NCI-H524 (cell line): Measurements from ENCODE around the gene TCP11.

Experiments used
- DNase-seq, 2 experiments: peaks; one replicate each; lab custom pipeline; 2025; lab: John Stamatoyannopoulos, UW

Gene TCP11

DNA sequence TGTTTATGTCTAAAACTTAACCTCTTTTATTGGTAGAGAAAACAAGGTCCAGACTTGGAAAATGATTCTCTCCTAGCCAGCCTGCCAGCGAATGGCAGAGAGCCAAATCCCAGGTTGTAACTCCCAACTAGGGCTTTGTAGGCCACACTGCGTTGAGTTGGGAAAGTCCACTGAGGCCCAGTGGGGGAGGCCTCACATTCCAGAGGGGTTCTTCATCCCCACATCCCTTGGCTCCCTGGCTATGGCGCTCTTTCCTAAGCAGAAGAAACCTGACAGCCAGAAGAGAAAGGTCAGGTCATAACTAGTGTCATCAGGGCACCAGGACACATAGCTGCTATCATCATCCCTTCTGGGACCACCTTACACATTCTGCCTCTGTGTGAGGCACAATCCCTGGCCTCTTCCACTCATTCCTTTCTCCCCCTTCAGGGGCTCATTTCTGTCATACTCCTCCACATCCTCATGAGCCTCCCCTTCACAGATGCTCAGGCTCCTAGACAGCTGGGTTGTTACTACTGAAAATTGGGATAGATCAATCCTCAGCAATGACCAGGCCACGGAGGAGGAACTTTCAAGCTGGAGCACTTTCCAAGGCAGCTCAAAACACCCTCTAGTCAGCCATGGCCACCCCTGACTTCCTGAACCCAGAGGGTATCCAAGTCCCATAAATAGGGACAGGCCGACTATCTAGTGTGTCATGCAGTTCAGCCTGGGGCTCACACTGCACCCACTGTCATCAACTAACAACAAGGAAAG, 48.6 kb downstream of the TCP11 start:
- no peak for DNase-seq

DNA sequence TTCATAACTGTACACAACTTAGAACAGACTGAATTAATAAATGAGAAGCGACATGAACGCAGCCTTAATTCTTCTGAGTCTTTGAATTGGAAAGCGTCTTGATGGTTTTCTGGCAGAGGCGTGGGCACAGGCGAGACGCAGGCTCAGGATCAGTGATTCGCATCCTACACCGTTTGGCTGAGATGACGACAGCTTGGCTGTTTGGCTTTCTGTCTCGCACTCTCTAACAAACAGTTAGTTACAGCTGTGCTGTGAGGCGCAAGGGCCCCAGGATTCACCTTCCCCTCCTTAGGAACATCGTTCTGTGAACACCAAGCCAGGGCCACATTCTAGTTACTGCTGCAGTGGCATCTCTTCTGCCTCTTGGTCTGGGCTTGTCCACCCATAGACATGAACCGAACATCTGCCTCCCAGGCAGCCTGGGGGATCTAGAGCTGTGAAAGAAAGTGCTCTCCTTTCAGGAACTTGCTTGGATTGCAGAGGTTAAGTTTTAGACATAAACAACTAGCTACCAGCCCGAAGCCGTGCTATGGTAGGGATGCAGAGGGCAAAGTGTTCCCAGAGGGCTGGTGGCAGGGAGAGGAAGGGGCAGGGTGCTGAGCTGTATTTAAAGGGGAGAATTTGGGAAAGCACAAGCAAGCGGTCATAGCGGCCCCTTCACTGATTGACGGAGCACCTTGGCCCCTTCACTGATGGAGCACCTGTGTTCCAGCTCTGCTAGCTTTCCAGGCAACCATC, 49.6 kb downstream of the TCP11 start:
- DNase-seq, result no peak

DNA sequence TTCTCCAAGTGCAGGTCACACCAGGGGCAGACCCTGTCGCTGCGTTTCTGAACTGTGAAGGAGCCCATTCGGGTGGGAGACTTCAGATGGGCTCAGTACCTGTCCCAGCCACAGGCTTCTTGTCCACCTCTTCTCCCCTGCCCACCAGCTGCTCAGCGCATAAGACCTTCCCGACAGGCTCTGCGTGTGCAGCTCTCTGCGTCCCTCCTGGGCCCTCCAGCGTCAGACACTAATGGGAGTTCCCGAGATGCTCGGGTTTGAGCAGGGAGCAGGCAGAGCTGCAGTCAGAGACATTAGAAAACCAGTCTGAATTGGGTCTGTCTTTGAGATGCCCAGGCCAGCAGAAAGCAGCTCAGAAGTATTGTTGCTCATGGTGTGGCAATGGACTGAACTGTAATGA, 50.4 kb downstream of the TCP11 start:
- no peak for DNase-seq

DNA sequence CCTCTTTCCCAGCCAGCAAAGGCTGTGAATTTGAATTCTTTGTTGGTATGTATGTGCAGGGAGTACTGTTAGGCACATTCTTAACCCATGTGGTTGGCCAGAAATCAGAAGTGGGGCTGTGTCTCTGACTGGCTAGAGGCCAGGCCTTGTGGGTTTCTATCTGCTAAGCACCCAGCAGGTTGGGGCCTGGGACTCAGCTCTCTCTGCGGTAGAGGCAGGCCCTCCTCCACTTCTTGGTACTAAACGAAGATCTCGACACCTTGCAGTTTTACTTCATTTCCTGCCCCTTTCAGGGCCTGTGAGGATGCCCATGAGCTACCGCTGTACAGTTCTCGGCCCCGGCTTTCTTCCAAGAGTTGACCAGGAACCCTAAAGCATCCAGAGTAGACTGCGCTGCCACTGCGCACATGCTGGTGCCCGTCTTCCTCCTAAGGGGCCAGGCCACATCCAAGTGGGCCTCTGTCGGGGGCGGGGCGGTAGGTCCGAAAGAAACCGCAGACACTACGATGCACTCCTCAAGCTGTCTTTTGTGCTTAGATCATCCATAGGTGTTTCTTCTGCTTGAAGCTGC, 51.1 kb downstream of the TCP11 start:
- DNase-seq, result no peak

DNA sequence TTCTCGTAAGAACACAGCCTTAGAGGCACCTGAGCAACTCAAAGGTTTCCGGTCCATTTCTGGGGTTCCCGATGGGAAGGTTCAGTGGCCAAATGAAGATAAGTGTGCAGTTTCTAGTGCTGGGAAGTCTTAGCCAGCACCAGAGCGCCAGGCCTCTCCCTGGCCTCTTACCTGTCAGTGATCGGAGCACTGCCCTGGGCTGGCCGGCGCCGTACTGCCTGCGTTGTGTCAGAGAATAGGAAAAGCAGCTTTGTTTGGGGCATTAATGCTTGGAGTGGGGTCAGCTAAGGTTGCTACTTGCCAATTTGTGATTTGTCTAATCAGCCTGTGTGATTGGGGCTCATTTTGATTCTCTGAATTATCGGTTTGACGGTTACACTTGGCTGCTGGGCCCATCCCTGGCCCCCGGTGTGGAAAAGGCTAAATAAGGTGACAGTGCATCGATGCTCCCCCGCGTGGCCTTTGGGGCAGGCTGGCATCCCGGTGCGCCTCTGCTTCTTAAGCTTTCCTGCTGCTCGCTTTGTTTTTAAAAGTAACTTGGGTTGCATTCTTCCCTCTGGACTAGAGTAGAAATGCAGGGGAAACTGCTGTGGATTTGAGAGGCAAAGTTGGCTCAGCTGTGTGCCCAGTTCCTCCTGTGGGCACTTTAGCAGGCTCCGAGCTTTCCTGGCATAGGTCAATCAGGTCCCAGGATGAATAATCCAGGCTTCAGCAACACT, 51.8 kb downstream of the TCP11 start:
- DNase-seq, result no peak

GRCh38 chr6:35088281-35089215, 52.6 kb downstream of the TCP11 start:
- DNase-seq, result no peak

DNA sequence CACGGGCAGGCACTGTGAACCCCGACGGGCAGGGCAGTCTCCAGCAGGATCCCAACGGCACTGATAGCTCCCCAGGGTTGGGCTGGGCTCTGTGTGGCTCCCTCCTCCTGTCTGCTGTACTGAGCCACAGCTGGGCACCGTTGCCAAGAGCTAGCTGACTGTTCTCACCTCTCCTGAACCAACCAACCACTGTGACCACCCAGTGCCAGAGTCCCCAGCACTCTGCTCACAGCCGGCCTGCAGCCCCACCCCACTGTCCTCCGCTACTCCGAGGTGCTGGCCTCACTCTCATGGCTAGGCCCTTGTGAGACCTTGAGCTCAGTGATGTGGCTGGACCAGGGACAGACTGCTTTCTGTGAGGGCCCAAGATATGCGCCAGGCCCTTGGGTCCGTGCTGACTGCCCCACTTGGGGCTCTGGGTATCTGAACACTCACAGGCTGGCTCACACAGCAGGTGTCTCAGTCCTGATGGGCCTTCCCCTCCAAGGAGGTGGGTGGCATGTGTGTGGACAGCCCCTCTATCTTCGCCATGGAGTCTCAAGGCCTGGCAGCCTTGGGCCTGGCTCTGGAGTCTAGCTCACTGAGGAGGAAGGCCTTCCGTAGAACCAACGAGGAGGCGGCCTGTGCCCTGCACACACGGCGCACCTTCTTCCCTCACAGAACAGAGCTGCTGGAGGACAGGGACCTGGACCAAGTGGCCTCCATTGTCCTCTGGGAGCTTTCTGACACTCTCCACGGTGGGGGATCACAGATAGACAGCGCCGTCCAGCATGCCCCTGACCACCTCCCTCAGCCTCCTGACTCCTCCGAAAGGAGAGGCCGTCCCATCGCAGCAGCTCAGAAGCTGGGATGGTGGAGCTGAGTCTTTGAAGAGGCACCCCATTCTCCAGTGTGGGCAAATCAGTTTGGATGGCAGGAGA, 53.5 kb downstream of the TCP11 start:
- no peak for DNase-seq

- no peak for DNase-seq
These were observed 54.3 kb downstream of the TCP11 start for GRCh38 chr6:35086636-35087360.

DNA sequence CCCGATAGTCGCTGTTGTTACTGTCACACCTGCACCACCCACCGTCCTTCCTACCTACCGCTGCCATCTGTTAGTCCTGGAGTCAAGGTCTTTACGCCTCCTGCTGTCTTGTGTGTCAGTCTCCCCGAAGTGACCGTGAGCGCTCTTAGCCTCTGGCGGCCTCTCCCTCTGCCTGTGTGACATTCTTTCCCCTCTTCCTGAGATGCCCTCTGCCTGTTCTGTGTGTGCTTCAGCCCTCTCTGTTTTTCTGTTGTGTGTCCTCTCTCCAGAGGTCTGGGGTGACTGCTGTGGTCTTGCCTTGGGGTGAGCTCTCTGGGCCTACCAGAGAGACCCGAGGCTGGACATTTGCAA, 54.9 kb downstream of the TCP11 start:
- no peak for DNase-seq

DNA sequence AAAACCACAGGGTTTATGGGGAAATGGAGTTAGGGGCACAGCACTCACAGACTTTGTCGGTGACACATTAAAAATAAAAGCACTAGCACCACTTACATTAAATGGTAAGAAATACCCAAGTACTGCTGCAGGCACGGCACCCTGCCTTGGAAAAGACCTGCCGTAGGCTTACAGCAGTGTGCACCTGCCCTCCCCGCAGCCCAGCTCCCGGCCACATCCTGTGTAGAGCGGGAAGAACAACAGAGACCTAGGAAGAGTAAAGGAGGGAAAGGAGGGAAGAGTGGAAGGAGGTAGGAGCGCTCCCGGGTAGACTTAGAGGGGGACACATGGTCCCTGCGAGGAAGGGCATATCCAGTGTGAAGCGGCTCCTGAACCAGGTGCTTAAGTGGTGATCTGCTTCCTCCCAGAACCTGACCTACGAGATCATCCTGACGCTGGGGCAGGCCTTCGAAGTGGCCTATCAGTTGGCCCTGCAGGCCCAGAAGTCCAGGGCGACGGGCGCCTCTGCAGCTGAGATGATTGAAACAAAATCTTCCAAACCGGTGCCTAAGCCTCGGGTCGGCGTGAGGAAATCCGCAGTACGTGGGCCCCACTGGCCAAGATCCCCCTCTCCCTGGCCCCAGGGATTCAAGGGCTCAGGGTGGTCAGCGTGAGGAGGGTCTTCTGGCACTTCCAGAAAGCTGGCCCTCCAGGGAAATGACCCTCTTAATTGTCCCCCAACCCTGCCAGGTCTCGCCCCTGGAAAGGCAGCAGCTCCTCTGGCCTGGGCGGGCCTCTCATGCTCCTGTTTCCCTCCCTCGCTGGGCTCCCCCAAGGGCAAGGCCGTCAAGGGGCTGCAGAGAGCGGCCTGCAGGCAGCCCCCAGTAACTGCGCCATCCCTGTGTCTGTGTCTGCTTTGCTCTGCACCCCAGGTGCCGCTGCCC, 55.5 kb downstream of the TCP11 start:
- DNase-seq, result no peak

GRCh38 chr6:35084511-35085203, 56.5 kb downstream of the TCP11 start:
- DNase-seq, result no peak

- DNase-seq, result no peak
These were observed 57.1 kb downstream of the TCP11 start for GRCh38 chr6:35084041-35084491.

DNA sequence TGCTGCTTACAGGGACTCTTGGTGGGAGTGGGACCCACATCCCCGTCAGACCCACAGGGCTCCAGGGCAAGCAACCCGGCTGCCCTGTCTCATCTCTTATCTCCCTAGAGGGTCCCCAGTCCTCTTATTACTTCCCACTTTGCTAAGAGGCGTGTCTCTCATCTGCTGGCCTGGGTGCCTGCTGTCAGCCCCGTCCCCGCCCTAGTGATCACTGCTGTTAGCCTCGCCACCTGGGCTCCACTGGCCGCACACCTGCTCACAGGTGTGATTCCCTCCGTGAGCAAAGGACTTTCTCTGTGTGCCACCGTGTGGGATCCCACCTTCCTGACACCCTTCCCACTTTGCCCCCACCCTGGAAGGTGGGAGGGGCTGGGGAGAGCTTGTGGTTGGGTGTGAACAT, 57.6 kb downstream of the TCP11 start:
- no peak for DNase-seq

DNA sequence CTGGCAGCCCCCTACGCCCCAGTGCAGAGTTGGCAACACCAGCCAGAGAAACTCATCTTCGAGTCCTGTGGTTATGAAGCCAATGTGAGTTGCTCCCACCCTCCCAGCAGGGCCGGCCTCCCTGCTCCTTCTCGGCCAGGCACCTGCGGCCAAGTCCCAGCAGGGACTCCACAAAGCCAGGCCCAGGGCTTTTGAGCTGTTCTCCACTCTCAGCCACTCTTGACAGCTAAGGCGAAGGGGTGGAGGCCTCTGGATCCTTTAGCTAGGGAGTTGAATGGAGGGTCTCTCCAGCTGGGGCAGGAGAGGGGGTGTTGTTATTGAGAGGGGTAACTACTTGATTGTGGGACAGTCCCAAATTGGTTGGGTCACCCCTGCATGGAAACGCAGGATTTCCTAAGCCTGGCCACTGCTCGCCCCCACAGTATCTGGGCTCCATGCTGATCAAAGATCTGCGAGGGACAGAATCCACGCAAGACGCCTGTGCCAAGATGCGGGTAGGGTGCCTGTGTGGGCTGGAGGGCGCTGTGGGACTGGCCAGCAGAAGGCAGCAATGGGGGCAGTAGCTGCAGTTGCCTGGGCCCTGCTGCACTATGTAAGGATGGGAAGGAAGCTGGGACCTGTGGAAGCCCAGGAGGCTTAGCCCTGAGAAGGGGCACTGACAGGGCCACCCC, 58.3 kb downstream of the TCP11 start:
- no peak for DNase-seq

GRCh38 chr6:35082046-35082732, 59.0 kb downstream of the TCP11 start:
- no peak for DNase-seq

GRCh38 chr6:35081426-35081851, 59.7 kb downstream of the TCP11 start:
- DNase-seq, result no peak
